Measurements from ENCODE around the gene CLDN16. TPM values are rescaled to one million over a fixed set of nuclear protein-coding genes. Genes with fewer than 3 reads are reported as not detected.

CLDN16 gene
- total RNA-seq, 1 experiment from 2014 or later, result not detected

GRCh38 chr3:190426806-190427507 lies 39.0 kb downstream of the CLDN16 start:
- Histone ChIP-seq H3K27me3 (ENCODE audit: insufficient read depth, low read length) (no peaks in the 10 kb centered on the region), H3K36me3 (ENCODE audit: control insufficient read depth in 1 of 2, insufficient read depth in 2 of 2, low read length in 2 of 2) (no peaks in the 10 kb centered on the region), H3K4me1 (ENCODE audit: control insufficient read depth in 1 of 2, insufficient read depth in 2 of 2, low read length in 2 of 2) (peaks cover 0 to 6% of the 10 kb centered on the region in 2 experiments; a peak in 1 of 4 replicates), H3K9me3 (ENCODE audit: control insufficient read depth in 1 of 2, insufficient read depth in 1 of 2, low read depth in 1 of 2, low read length in 2 of 2) (no peaks in the 10 kb centered on the region), H3K4me2 (ENCODE audit: low read length) (no peak overlapping the region), H2AFZ (ENCODE audit: low read depth, low read length, poor library complexity, severe bottlenecking) (no peak overlapping the region), H3K27ac (ENCODE audit: low read depth, low read length) (no peak overlapping the region), H3K9me2 (ENCODE audit: insufficient read depth) (no peaks in the 10 kb centered on the region), H3K9ac (ENCODE audit: low read length) (no peak overlapping the region), H3K79me2 (ENCODE audit: insufficient read depth, low read length) (no peaks in the 10 kb centered on the region), H4K20me1 (ENCODE audit: insufficient read depth) (no peaks in the 10 kb centered on the region), H3K4me3 (replicated peaks in 1 of 2; ENCODE audit: low read depth in 1 of 2, low read length in 2 of 2) (no peak overlapping the region)
- TF ChIP-seq CTCF (IDR thresholded peaks at IDR 0.05 in 2 of 3, conservative IDR thresholded peaks at IDR 0.05 in 1 of 3; ENCODE audit: borderline replicate concordance in 1 of 3, insufficient read depth in 1 of 3, low read depth in 2 of 3, low read length in 2 of 3) (no peak), POLR2A (IDR thresholded peaks at IDR 0.05; ENCODE audit: borderline replicate concordance, extremely low read depth, insufficient read depth, insufficient read length) (no peak), POLR2AphosphoS5 (IDR thresholded peaks at IDR 0.05; ENCODE audit: low read depth, low read length) (no peak), EZH2phosphoT487 (IDR thresholded peaks at IDR 0.05; ENCODE audit: borderline replicate concordance) (no peak)
- ChIA-PET RAD21 (ENCODE audit: low non-redundant PET in 1 of 2, low total read pairs in 2 of 2, uncharacterized antibody in 2 of 2, unreplicated experiment in 2 of 2) (no interaction called here), CTCF (interaction anchor here (2.9 kb wide), 1 partner anchor 17 kb away, joined by 14 read pairs; no protein-coding TSS in a partner anchor), POLR2A (no interaction called here)
- DNase-seq (ENCODE audit: low read depth, low spot score) (no peak), ATAC-seq (no peak)
- intact Hi-C loops (cut with micrococcal nuclease), result no loop called here
- BruUV-seq (replicated peaks), result no TSS peak

GRCh38 chr3:190429681-190430080 lies 41.7 kb downstream of the CLDN16 start:
- Histone ChIP-seq H3K9me2 (ENCODE audit: insufficient read depth) (no peaks in the 10 kb centered on the region), H3K27ac (ENCODE audit: low read depth, low read length) (no peak overlapping the region), H3K9me3 (ENCODE audit: control insufficient read depth in 1 of 2, insufficient read depth in 1 of 2, low read depth in 1 of 2, low read length in 2 of 2) (no peaks in the 10 kb centered on the region), H4K20me1 (ENCODE audit: insufficient read depth) (no peaks in the 10 kb centered on the region), H3K36me3 (ENCODE audit: control insufficient read depth in 1 of 2, insufficient read depth in 2 of 2, low read length in 2 of 2) (no peaks in the 10 kb centered on the region), H3K9ac (ENCODE audit: low read length) (no peak overlapping the region), H3K27me3 (ENCODE audit: insufficient read depth, low read length) (no peaks in the 10 kb centered on the region), H3K4me3 (replicated peaks in 1 of 2; ENCODE audit: low read depth in 1 of 2, low read length in 2 of 2) (no peak overlapping the region), H3K79me2 (ENCODE audit: insufficient read depth, low read length) (no peaks in the 10 kb centered on the region), H3K4me2 (ENCODE audit: low read length) (no peak overlapping the region), H2AFZ (ENCODE audit: low read depth, low read length, poor library complexity, severe bottlenecking) (no peak overlapping the region), H3K4me1 (ENCODE audit: control insufficient read depth in 1 of 2, insufficient read depth in 2 of 2, low read length in 2 of 2) (peaks cover 0 to 5% of the 10 kb centered on the region in 2 experiments; a peak in 1 of 4 replicates)
- RAD21 ChIA-PET (ENCODE audit: low non-redundant PET in 1 of 2, low total read pairs in 2 of 2, uncharacterized antibody in 2 of 2, unreplicated experiment in 2 of 2), result no interaction called here
- POLR2A ChIA-PET, result no interaction called here
- ATAC-seq (no peak), DNase-seq (ENCODE audit: low read depth, low spot score) (no peak)
- CTCF ChIA-PET, result interaction anchor here (1.0 kb wide), 1 partner anchor 13 kb away, joined by 3 read pairs; no protein-coding TSS in a partner anchor
- intact Hi-C loops (cut with micrococcal nuclease), result no loop called here
- no TSS peak for BruUV-seq (replicated peaks)
- no peak for TF ChIP-seq ZFX (IDR thresholded peaks at IDR 0.05)
- TF ChIP-seq CTCF (IDR thresholded peaks at IDR 0.05 in 2 of 3, conservative IDR thresholded peaks at IDR 0.05 in 1 of 3; ENCODE audit: borderline replicate concordance in 1 of 3, insufficient read depth in 1 of 3, low read depth in 2 of 3, low read length in 2 of 3), result no peak

Data from HCT116 (cell line).